Measurements from ENCODE around the gene EIF4G1. TPM values are rescaled to one million over a fixed set of nuclear protein-coding genes. Genes with fewer than 3 reads are reported as not detected.

The EIF4G1 gene
- total RNA-seq, 1 experiment from 2014 or later, result 496 TPM

- H3K9me3 ChIP-seq (ENCODE audit: control insufficient read depth in 1 of 2, insufficient read depth in 1 of 2, low read depth in 1 of 2, low read length in 2 of 2), result no peaks in the 10 kb centered on the region
- intact Hi-C loops (cut with micrococcal nuclease), result loop anchor here (10.0 kb wide), 2 partner anchors 137 to 397 kb away; no protein-coding TSS in a partner anchor
- ATAC-seq (no peak), DNase-seq (ENCODE audit: low read depth, low spot score) (no peak)
- H3K4me3 ChIP-seq (replicated peaks in 1 of 2; ENCODE audit: low read depth in 1 of 2, low read length in 2 of 2), result no peak overlapping the region
- H3K36me3 ChIP-seq (ENCODE audit: control insufficient read depth in 1 of 2, insufficient read depth in 2 of 2, low read length in 2 of 2), result no peaks in the 10 kb centered on the region
- no peaks in the 10 kb centered on the region for H3K9me2 ChIP-seq (ENCODE audit: insufficient read depth)
- no peaks in the 10 kb centered on the region for H3K79me2 ChIP-seq (ENCODE audit: insufficient read depth, low read length)
- no peak overlapping the region for H2AFZ ChIP-seq (ENCODE audit: low read depth, low read length, poor library complexity, severe bottlenecking)
- TF ChIP-seq YY1 (IDR thresholded peaks at IDR 0.05; ENCODE audit: extremely low read depth, insufficient replicate concordance, low read depth, low read length) (no peak), ZBTB33 (IDR thresholded peaks at IDR 0.05; ENCODE audit: extremely low read depth, insufficient replicate concordance, low read length) (no peak), CBX3 (IDR thresholded peaks at IDR 0.05; ENCODE audit: low read depth) (no peak), POLR2AphosphoS5 (IDR thresholded peaks at IDR 0.05; ENCODE audit: low read depth, low read length) (no peak), SRF (IDR thresholded peaks at IDR 0.05; ENCODE audit: low read depth) (no peak), SIN3A (IDR thresholded peaks at IDR 0.05; ENCODE audit: low read depth) (no peak), FOSL1 (IDR thresholded peaks at IDR 0.05; ENCODE audit: low read depth) (no peak), TCF7L2 (IDR thresholded peaks at IDR 0.05; ENCODE audit: borderline replicate concordance, extremely low read depth, insufficient read depth, insufficient read length) (no peak), ZNF274 (IDR thresholded peaks at IDR 0.05; ENCODE audit: low read depth, low read length) (no peak), REST (IDR thresholded peaks at IDR 0.05; ENCODE audit: low read depth) (no peak), ATF3 (IDR thresholded peaks at IDR 0.05) (no peak), JUND (IDR thresholded peaks at IDR 0.05) (no peak), EZH2 (IDR thresholded peaks at IDR 0.05) (no peak), ZFX (IDR thresholded peaks at IDR 0.05) (no peak), EGR1 (IDR thresholded peaks at IDR 0.05; ENCODE audit: low read depth) (no peak), POLR2A (IDR thresholded peaks at IDR 0.05; ENCODE audit: borderline replicate concordance, extremely low read depth, insufficient read depth, insufficient read length) (no peak)
- no peaks in the 10 kb centered on the region for H3K27me3 ChIP-seq (ENCODE audit: insufficient read depth, low read length)
- ChIA-PET CTCF (no interaction called here), RAD21 (ENCODE audit: low non-redundant PET in 1 of 2, low total read pairs in 2 of 2, uncharacterized antibody in 2 of 2, unreplicated experiment in 2 of 2) (no interaction called here), POLR2A (no interaction called here)
- no peak overlapping the region for H3K9ac ChIP-seq (ENCODE audit: low read length)
- H3K4me1 ChIP-seq (ENCODE audit: control insufficient read depth in 1 of 2, insufficient read depth in 2 of 2, low read length in 2 of 2), result peaks cover 4 to 31% of the 10 kb centered on the region in 2 experiments; a peak in 3 of 4 replicates
- BruUV-seq (replicated peaks), result no TSS peak
- H3K27ac ChIP-seq (ENCODE audit: low read depth, low read length), result no peak overlapping the region
- no peak overlapping the region for H3K4me2 ChIP-seq (ENCODE audit: low read length)
- H4K20me1 ChIP-seq (ENCODE audit: insufficient read depth), result no peaks in the 10 kb centered on the region
Measured at GRCh38 chr3:184377374-184377773, 63.0 kb downstream of the EIF4G1 start.

Data from HCT116 (cell line).